Measurements from ENCODE around the gene MAP2K7. TPM values are rescaled to one million over a fixed set of nuclear protein-coding genes. Genes with fewer than 3 reads are reported as not detected.

Gene MAP2K7
- total and polyA plus RNA-seq, 11 donors = 11.6 to 35.5 (median 23.5) TPM

DNA sequence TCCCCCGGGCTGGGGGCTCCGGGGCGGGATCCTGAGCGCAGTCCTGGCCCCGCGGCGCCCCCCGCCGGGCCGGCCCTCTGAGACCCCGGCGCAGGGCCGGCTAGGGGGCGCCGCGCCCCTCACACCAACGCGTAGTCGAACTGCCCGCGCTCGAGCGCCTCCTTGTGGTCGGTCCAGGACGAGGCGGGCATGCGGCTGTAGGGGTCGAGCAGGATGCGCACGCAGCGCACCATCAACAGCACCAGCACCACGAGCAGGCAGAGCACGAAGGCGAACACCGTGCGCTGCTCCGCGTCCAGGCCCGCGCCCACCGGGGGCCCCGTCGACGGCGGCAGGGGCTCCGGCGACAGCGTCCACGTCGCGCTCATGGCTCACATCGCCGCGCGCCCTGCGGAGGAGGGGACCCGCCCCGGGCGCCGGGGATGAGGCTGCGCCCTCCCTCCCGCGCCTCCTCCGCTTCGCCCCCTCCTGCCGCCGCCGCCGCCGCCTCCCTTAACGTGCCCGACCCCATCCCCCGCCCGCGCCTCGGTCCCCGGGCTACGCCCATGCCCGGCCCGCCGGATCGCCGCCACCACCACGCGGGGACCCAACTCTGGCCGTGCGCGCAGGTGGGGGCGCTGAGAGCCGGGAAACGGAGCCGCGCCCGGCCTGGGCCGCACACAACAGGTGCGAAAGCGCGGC lies 21.6 kb downstream of the MAP2K7 start:
- intact Hi-C loops (cut with DNase I) = loop anchor here in 3 of 10 donors (2.0 to 5.0 kb wide), 3 partner anchors 71 to 73 kb away; no protein-coding TSS in a partner anchor
- WGBS, 4 donors = 0 to 2% (median 1%) methylated on average over 12 to 98 of the region's 98 CpGs
- peak overlapping the region; percentile 17 to 70 (median 45) for H3K4me3 ChIP-seq
- H3K9me3 ChIP-seq = no peaks in the 10 kb centered on the region
- H3K27ac ChIP-seq = peak overlapping the region in 1 of 12 donors; percentile 96
- DNase-seq (peak in 3 of 5 donors; percentile 54 to 64 (median 63)), ATAC-seq (no peak)
- H3K27me3 ChIP-seq = no peaks in the 10 kb centered on the region
- H3K4me1 ChIP-seq = peaks cover 8 to 61% (median 38%) of the 10 kb centered on the region in 12 donors
- TF ChIP-seq POLR2A (IDR thresholded peaks at IDR 0.05) = no peak
- TF ChIP-seq, protein P1, sequence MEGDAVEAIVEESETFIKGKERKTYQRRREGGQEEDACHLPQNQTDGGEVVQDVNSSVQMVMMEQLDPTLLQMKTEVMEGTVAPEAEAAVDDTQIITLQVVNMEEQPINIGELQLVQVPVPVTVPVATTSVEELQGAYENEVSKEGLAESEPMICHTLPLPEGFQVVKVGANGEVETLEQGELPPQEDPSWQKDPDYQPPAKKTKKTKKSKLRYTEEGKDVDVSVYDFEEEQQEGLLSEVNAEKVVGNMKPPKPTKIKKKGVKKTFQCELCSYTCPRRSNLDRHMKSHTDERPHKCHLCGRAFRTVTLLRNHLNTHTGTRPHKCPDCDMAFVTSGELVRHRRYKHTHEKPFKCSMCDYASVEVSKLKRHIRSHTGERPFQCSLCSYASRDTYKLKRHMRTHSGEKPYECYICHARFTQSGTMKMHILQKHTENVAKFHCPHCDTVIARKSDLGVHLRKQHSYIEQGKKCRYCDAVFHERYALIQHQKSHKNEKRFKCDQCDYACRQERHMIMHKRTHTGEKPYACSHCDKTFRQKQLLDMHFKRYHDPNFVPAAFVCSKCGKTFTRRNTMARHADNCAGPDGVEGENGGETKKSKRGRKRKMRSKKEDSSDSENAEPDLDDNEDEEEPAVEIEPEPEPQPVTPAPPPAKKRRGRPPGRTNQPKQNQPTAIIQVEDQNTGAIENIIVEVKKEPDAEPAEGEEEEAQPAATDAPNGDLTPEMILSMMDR (IDR thresholded peaks at IDR 0.05) = peak; percentile 69 to 90 (median 78)
- H3K36me3 ChIP-seq = peaks cover 0 to 31% (median 18%) of the 10 kb centered on the region in 9 donors

DNA sequence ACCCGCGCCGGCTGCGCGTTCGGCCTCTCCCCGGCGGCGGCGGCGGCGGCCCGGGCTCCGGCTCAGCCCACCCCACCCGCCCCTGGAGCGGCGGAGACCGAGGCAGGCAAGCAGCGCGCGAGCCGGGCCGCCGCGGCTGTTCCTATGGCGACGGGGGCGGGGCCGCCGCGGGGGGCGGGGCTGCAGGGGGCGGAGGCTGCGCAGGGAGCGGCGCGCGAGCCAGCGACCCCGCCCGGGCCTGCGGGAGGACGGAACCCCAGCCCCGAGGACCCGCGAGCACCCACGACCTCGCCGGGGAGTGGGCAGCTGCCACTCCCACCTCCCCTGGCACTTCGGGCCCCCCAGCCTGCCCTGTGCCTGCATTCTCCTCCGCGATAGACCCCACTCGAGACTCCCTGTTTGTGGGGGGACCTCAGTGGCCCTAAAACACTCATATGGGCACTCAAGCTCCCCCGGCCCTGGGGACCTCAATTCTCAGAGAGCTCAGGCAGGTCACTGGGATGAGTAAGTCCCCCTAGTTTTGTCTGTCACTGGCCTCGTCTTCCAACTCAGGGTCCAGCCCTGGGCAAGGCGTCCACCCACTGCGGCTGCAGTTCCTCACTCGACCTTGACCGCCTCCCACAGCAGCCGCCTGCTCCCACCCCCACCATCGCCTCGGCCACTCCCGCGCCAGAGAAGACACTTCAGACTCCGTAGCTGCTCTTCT lies 22.5 kb downstream of the MAP2K7 start, which contains the start of gene CTXN1:
Gene CTXN1, minus strand, starts transcription at position 115 of the 706 bp plus-strand sequence. CDS start 597 bp downstream, outside the sequence.
- WGBS, 4 donors = 12 to 54% (median 29%) methylated on average over 15 to 65 of the region's 65 CpGs
- Histone ChIP-seq H3K27ac (peak within 1 kb of the TSS in 2 of 12 donors; percentile 49 to 96), H3K9me3 (no peaks in the 10 kb centered on the region), H3K36me3 (peaks cover 0 to 40% (median 27%) of the 10 kb centered on the region in 9 donors), H3K4me1 (peaks cover 8 to 59% (median 35%) of the 10 kb centered on the region in 12 donors), H3K4me3 (peak within 1 kb of the TSS; percentile 17 to 70 (median 46)), H3K27me3 (no peaks in the 10 kb centered on the region)
- DNase-seq (peak; percentile 66 to 86 (median 69)), ATAC-seq (peak in 3 of 4 donors; percentile 16 to 53 (median 33))
- intact Hi-C loops (cut with DNase I) = loop anchor here in 1 of 10 donors (5.0 kb wide), 1 partner anchor 74 kb away; no protein-coding TSS in a partner anchor
- TF ChIP-seq, protein P1 (IDR thresholded peaks at IDR 0.05) = no peak
- no peak for TF ChIP-seq POLR2A (IDR thresholded peaks at IDR 0.05)

DNA sequence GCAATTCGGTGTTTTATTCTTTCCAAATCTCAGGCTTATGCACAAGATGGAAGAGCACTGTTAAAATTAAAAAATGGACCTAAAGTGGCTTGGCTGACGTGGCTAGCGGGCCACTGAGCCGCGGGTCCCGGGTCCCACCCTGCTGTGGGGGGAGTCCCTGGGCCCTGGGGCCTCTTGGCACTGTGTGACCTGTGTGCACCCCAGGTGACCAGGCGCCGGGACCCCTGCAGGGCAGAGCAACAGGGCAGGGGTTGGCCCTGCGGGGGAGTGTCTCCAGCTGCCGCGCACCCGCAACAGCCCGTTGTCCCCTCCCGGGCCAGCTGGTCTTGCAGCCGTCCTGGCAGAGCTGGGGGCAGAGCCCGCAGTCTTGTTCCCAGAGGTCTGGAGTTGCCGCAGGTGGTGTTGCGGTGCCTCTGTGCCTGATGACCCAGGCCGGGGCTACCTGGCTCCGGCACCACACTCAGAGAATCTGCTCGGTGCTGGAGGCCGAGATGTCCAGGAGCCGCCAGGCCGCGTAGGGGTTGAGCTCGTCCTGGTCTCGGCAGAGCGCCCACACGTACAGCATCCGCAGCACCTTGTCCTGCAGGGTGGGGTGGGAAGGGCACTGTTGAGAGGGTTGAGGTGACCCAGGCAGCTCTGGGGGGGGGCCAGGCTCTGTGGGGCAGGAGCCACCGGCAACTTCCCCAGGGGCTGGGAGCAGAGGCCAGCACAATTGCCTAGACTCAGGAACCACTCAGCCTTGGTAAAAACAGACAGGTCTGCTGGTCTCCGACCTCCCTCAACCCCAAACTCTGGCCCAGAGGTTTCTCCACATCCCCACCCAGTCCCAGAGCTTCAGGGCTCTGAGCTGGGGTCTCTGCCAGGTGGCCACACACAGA lies 23.3 kb downstream of the MAP2K7 start:
- 81 to 89% (median 88%) methylated on average over 12 to 32 of the region's 32 CpGs for WGBS, 4 donors
- Histone ChIP-seq H3K4me3 (peak overlapping the region in 4 of 12 donors; percentile 28 to 61 (median 44)), H3K9me3 (no peaks in the 10 kb centered on the region), H3K4me1 (peaks cover 3 to 51% (median 27%) of the 10 kb centered on the region in 12 donors), H3K27me3 (no peaks in the 10 kb centered on the region), H3K36me3 (peaks cover 3 to 43% (median 32%) of the 10 kb centered on the region in 9 donors), H3K27ac (peak overlapping the region in 1 of 12 donors; percentile 85)
- TF ChIP-seq, protein P1 (IDR thresholded peaks at IDR 0.05) = no peak
- no peak for TF ChIP-seq POLR2A (IDR thresholded peaks at IDR 0.05)
- DNase-seq (peak in 2 of 5 donors; percentile 11 to 30), ATAC-seq (peak in 2 of 4 donors; percentile 1 to 3)
- intact Hi-C loops (cut with DNase I) = loop anchor here in 1 of 10 donors (5.0 kb wide), 1 partner anchor 75 kb away; no protein-coding TSS in a partner anchor
